ENCODE results near the gene TP53TG3E. TPM values are rescaled to one million over a fixed set of nuclear protein-coding genes. Genes with fewer than 3 reads are reported as not detected.
"Not testable (repeated sequence)": the region's sequence is repeated elsewhere in the genome, so short reads cannot be mapped to it uniquely, and the experiment has no call there.

The TP53TG3E gene
- total RNA-seq (2014; rRNA removed; shearing (Covaris generic)), result not detected in 2 replicates

GRCh38 chr16:33304006-33304405, at the start of gene TP53TG3E:
TP53TG3E (plus strand) TSS chr16:33304306; CDS start chr16:33304374, 68 bp downstream.
- H3K4me3 ChIP-seq (ENCODE audit: insufficient read depth, low read depth, low read length); DNase-seq; H3K36me3 ChIP-seq (replicated peaks; ENCODE audit: control insufficient read depth, insufficient read depth, low read length); H3K27me3 ChIP-seq (ENCODE audit: control insufficient read depth, insufficient read depth, low read length): not testable (repeated sequence)

GRCh38 chr16:33336226-33337012, 32.3 kb downstream of the TP53TG3E start:
- DNase-seq; H3K27me3 ChIP-seq (ENCODE audit: control insufficient read depth, insufficient read depth, low read length); H3K36me3 ChIP-seq (replicated peaks; ENCODE audit: control insufficient read depth, insufficient read depth, low read length); H3K4me3 ChIP-seq (ENCODE audit: insufficient read depth, low read depth, low read length): not testable (repeated sequence)

- H3K36me3 ChIP-seq (replicated peaks; ENCODE audit: control insufficient read depth, insufficient read depth, low read length); DNase-seq; H3K27me3 ChIP-seq (ENCODE audit: control insufficient read depth, insufficient read depth, low read length); H3K4me3 ChIP-seq (ENCODE audit: insufficient read depth, low read depth, low read length): not testable (repeated sequence)
Measured at GRCh38 chr16:33337627-33338542, 33.8 kb downstream of the TP53TG3E start.

GRCh38 chr16:33338543-33338951, 34.4 kb downstream of the TP53TG3E start:
- DNase-seq; H3K27me3 ChIP-seq (ENCODE audit: control insufficient read depth, insufficient read depth, low read length); H3K36me3 ChIP-seq (replicated peaks; ENCODE audit: control insufficient read depth, insufficient read depth, low read length); H3K4me3 ChIP-seq (ENCODE audit: insufficient read depth, low read depth, low read length): not testable (repeated sequence)

- not testable (repeated sequence) for DNase-seq; H3K27me3 ChIP-seq (ENCODE audit: control insufficient read depth, insufficient read depth, low read length); H3K36me3 ChIP-seq (replicated peaks; ENCODE audit: control insufficient read depth, insufficient read depth, low read length); H3K4me3 ChIP-seq (ENCODE audit: insufficient read depth, low read depth, low read length)
Measured at GRCh38 chr16:33339093-33340061, 35.3 kb downstream of the TP53TG3E start.

Other genes starting within 250 kb of the TP53TG3E start
- gene TP53TG3C, start 110.1 kb upstream of the TP53TG3E start, total RNA-seq (2014; rRNA removed; shearing (Covaris generic)), result not detected in 2 replicates
- not detected in 2 replicates for gene TP53TG3B, start 56.5 kb downstream of the TP53TG3E start, total RNA-seq (2014; rRNA removed; shearing (Covaris generic))
- not detected in 2 replicates for gene TP53TG3F, start 155.3 kb downstream of the TP53TG3E start, total RNA-seq (2014; rRNA removed; shearing (Covaris generic))

Data from H7 (cell line).